Measurements from ENCODE around the gene KRT2. TPM values are rescaled to one million over a fixed set of nuclear protein-coding genes. Genes with fewer than 3 reads are reported as not detected.

Gene KRT2
- total and polyA plus RNA-seq, 8 donors, result not detected

- Histone ChIP-seq H3K9me3 (no peaks in the 10 kb centered on the region), H3K27ac (no peak within 1 kb of the TSS), H3K27me3 (peaks cover 0 to 29% of the 10 kb centered on the region in 2 donors), H3K4me3 (no peak within 1 kb of the TSS), H3K4me1 (no peaks in the 10 kb centered on the region), H3K36me3 (no peaks in the 10 kb centered on the region)
- TF ChIP-seq, protein P1, sequence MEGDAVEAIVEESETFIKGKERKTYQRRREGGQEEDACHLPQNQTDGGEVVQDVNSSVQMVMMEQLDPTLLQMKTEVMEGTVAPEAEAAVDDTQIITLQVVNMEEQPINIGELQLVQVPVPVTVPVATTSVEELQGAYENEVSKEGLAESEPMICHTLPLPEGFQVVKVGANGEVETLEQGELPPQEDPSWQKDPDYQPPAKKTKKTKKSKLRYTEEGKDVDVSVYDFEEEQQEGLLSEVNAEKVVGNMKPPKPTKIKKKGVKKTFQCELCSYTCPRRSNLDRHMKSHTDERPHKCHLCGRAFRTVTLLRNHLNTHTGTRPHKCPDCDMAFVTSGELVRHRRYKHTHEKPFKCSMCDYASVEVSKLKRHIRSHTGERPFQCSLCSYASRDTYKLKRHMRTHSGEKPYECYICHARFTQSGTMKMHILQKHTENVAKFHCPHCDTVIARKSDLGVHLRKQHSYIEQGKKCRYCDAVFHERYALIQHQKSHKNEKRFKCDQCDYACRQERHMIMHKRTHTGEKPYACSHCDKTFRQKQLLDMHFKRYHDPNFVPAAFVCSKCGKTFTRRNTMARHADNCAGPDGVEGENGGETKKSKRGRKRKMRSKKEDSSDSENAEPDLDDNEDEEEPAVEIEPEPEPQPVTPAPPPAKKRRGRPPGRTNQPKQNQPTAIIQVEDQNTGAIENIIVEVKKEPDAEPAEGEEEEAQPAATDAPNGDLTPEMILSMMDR (IDR thresholded peaks at IDR 0.05), result no peak
- DNase-seq (no peak), ATAC-seq (no peak)
- intact Hi-C loops (cut with DNase I), result no loop called here
These were observed 33.8 kb downstream of the KRT2 start, which contains the start of gene KRT73 for GRCh38 chr12:52618216-52618615. Gene KRT73, minus strand, starts transcription at chr12:52618559. Its CDS starts 35 bp downstream, at chr12:52618524.

DNA sequence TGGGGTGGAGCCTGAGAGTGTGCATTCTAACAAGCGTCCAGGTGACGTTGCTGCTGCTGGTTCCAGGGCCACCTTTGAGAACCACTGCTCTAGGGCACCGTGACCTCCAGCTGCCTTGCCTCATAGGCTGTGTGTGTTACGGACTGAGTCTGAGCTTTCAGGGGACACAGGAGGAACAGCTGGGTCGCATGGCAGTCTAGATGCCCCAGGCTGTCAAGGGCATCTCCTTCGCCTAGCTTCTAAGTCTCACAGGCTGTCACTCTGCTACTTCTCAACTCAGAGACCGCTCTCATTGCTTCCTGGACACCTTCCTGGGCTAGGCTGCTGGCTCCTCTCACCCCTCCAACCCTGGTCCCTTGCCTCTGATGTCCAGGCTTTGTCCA is 34.6 kb downstream of the KRT2 start:
- Histone ChIP-seq H3K9me3 (no peaks in the 10 kb centered on the region), H3K4me1 (no peaks in the 10 kb centered on the region), H3K4me3 (no peak overlapping the region), H3K27me3 (peaks cover 0 to 29% of the 10 kb centered on the region in 2 donors), H3K27ac (no peak overlapping the region), H3K36me3 (no peaks in the 10 kb centered on the region)
- intact Hi-C loops (cut with DNase I), result no loop called here
- ATAC-seq, result no peak
- no peak for DNase-seq
- TF ChIP-seq, protein P1 (IDR thresholded peaks at IDR 0.05), result no peak

DNA sequence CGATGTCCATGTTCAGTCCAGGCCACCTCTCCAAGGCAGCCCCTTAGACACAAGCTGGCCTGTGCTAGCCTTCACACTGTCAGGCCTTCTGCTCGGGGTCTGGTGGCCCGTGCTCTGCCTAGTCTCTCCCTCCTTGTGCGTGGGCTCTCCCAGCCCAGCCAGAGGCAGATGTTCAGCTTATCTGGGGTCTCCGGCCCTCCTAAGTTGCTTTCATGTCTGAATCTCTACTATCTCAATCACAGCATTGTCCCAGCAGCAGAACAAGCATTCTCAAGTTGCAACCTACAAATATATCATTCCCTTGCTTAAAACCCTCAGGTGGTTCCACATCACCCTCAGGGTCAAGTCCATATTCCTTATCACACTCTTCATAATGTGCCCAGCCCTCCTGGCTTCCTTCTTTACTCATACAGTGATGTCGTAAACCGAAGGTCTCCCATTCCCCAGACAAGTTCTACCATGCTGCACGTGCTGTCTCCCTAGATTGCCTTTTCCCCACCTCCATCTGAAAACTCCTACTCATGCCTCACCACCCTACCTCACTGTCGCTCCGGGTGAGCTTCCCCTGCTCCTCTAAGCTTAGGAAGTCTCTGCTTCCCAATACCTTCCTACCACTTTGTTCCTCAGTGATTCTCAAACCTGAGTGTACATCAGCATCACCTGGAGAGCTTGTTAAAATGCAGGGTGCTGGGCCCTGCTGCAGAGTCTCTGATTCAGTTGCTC is 35.2 kb downstream of the KRT2 start:
- Histone ChIP-seq H3K27me3 (peaks cover 0 to 29% of the 10 kb centered on the region in 2 donors), H3K4me1 (no peaks in the 10 kb centered on the region), H3K4me3 (no peak overlapping the region), H3K36me3 (no peaks in the 10 kb centered on the region), H3K9me3 (no peaks in the 10 kb centered on the region), H3K27ac (no peak overlapping the region)
- TF ChIP-seq, protein P1 (IDR thresholded peaks at IDR 0.05), result no peak
- intact Hi-C loops (cut with DNase I), result no loop called here
- no peak for ATAC-seq
- DNase-seq, result no peak

DNA sequence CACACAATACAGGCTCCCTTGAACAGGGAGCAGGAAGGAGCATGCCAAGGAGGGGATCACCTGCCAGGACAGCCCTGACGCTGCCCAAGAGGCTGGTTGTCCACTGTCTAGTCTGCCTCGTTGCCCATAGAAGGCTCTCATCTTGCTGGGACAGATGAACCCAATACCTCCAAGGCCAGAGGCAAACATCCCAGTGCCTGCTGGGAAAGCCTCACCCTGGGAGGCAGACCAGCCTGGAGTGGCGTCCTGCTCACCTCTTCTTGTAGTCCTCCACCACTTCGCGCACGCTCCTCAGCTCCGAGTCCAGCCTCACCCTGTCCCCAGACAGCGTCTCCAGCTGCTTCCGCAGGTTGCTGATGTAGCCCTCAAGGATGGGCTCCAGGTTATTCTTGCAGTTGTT is 36.1 kb downstream of the KRT2 start:
- intact Hi-C loops (cut with DNase I), result no loop called here
- peaks cover 0 to 38% of the 10 kb centered on the region in 2 donors for H3K27me3 ChIP-seq
- no peak overlapping the region for H3K4me3 ChIP-seq
- DNase-seq (no peak), ATAC-seq (no peak)
- H3K9me3 ChIP-seq, result no peaks in the 10 kb centered on the region
- no peak overlapping the region for H3K27ac ChIP-seq
- TF ChIP-seq, protein P1 (IDR thresholded peaks at IDR 0.05), result no peak
- H3K4me1 ChIP-seq, result no peaks in the 10 kb centered on the region
- H3K36me3 ChIP-seq, result no peaks in the 10 kb centered on the region

DNA sequence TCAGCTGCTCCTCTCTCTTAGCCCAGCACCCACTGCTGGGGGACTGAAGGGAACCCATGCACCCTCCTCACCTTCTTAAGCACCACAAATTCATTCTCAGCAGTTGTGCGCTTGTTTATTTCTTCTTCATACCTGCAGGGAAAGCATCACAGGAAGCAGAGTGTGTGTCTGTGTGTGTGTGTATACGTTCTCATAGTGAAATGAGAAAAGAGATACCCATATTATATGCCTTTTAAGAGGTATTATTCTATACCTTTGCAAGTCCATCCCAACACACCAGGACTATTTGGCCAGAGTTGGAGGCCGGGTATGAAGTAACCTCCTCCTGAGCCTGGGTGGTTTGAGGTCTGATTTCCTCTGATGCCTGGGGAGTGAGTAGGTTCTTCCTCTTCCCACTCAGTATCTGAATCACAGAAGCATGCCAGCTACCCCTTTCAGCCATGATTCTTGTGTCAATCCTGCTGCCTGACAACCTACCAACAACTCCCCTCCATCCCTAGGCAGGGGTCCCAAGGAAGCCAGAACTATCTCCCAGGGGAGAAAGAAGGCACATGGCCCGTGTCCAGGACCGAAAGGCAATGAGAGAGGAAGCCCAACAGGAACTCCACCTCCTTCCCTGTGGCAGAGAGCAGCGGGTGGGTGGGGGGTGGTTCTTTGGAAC is 36.7 kb downstream of the KRT2 start:
- Histone ChIP-seq H3K4me3 (no peak overlapping the region), H3K27me3 (peaks cover 4 to 44% of the 10 kb centered on the region in 2 donors), H3K36me3 (no peaks in the 10 kb centered on the region), H3K9me3 (no peaks in the 10 kb centered on the region), H3K4me1 (no peaks in the 10 kb centered on the region), H3K27ac (no peak overlapping the region)
- ATAC-seq (no peak), DNase-seq (no peak)
- TF ChIP-seq, protein P1 (IDR thresholded peaks at IDR 0.05), result no peak
- intact Hi-C loops (cut with DNase I), result no loop called here
